CD14-positive monocyte (primary cell): ENCODE data around the gene DRP2. TPM values are rescaled to one million over a fixed set of nuclear protein-coding genes. Genes with fewer than 3 reads are reported as not detected.

Experiments
- DNase-seq, 3 donors: peaks; one replicate each; pipeline ENCODE4 v3.0.0-alpha.2; 2011 to 2022
- H2AFZ ChIP-seq: 2 replicates; pipeline ENCODE4 v1.6.0; 2012; ENCODE audit warnings: mild to moderate bottlenecking, low read depth, low read length, inconsistent platforms; ENCODE audit not compliant: insufficient read depth, poor library complexity, severe bottlenecking
- H3K27ac ChIP-seq, 2 donors: 1 replicate in 1 of 2; 2 replicates in 1 of 2; pipeline ENCODE4 v1.5.1; 2012 to 2013; ENCODE audit warnings: low read length in 2 of 2, control low read depth in 1 of 2, inconsistent platforms in 1 of 2, low read depth in 1 of 2, mild to moderate bottlenecking in 1 of 2
- H3K27me3 ChIP-seq, 2 donors: one replicate each; pipeline versions ENCODE4 v1.6.0 to v1.6.1; 2011 to 2013; ENCODE audit warnings: low read length in 2 of 2; ENCODE audit not compliant: control insufficient read depth in 2 of 2, insufficient read depth in 2 of 2
- H3K36me3 ChIP-seq, 2 donors: replicated peaks in 1 of 2; 1 replicate in 1 of 2; 2 replicates in 1 of 2; pipeline versions ENCODE4 v1.5.1 to v1.6.1; 2012 to 2013; ENCODE audit warnings: low read length in 2 of 2, control low read depth in 1 of 2, inconsistent platforms in 1 of 2, mild to moderate bottlenecking in 1 of 2; ENCODE audit not compliant: insufficient read depth in 2 of 2, control insufficient read depth in 1 of 2
- H3K4me1 ChIP-seq, 2 donors: 1 replicate in 1 of 2; 2 replicates in 1 of 2; pipeline versions ENCODE4 v1.5.1 to v1.6.1; 2012 to 2013; ENCODE audit warnings: low read length in 2 of 2, control low read depth in 1 of 2, inconsistent platforms in 1 of 2, mild to moderate bottlenecking in 1 of 2, moderate library complexity in 1 of 2; ENCODE audit not compliant: insufficient read depth in 2 of 2, control insufficient read depth in 1 of 2
- H3K4me2 ChIP-seq: replicated peaks from 2 replicates; pipeline ENCODE3; 2012; ENCODE audit warnings: low read length, moderate library complexity, mild to moderate bottlenecking; ENCODE audit not compliant: poor library complexity, severe bottlenecking; ENCODE audit errors: extremely low read depth
- H3K4me3 ChIP-seq, 3 experiments: fragments of 200-600 bp in 1 of 3; sonication (generic) in 1 of 3; replicated peaks in 1 of 3; 1 replicate in 2 of 3; 2 replicates in 1 of 3; pipeline ENCODE4 v1.5.1; 2011 to 2013; ENCODE audit warnings: low read length in 3 of 3, mild to moderate bottlenecking in 3 of 3, control low read depth in 2 of 3, low read depth in 2 of 3, inconsistent platforms in 1 of 3, moderate library complexity in 1 of 3
- H3K79me2 ChIP-seq: 2 replicates; pipeline ENCODE4 v1.6.0; 2012; ENCODE audit warnings: mild to moderate bottlenecking, control low read depth, inconsistent platforms, low read length, moderate library complexity; ENCODE audit not compliant: insufficient read depth
- H3K9ac ChIP-seq: 2 replicates; pipeline ENCODE4 v1.6.0; 2017; ENCODE audit warnings: low read length, mild to moderate bottlenecking; ENCODE audit not compliant: insufficient read depth, poor library complexity, severe bottlenecking
- H3K9me3 ChIP-seq, 2 donors: replicated peaks in 1 of 2; 1 replicate in 1 of 2; 2 replicates in 1 of 2; pipeline versions ENCODE4 v1.5.1 to v1.6.1; 2012 to 2013; ENCODE audit warnings: low read length in 2 of 2, control low read depth in 1 of 2; ENCODE audit not compliant: control insufficient read depth in 1 of 2, insufficient read depth in 1 of 2
- H4K20me1 ChIP-seq: 2 replicates; pipeline ENCODE4 v1.6.0; 2012; ENCODE audit warnings: mild to moderate bottlenecking, low read length, control low read depth, moderate library complexity; ENCODE audit not compliant: insufficient read depth
- H3K27ac Mint-ChIP-seq, 7 donors: one replicate each; pipeline ENCODE4 v1.8.0; 2020; ENCODE audit warnings: mild to moderate bottlenecking in 7 of 7, mixed read lengths in 7 of 7, moderate library complexity in 6 of 7, inconsistent platforms in 2 of 7
- H3K27me3 Mint-ChIP-seq, 3 donors: one replicate each; pipeline ENCODE4 v1.8.0; 2021 to 2022; ENCODE audit warnings: low read depth in 3 of 3, mild to moderate bottlenecking in 3 of 3, mixed read lengths in 3 of 3, moderate library complexity in 3 of 3, inconsistent platforms in 1 of 3
- H3K36me3 Mint-ChIP-seq, 2 donors: one replicate each; pipeline ENCODE4 v1.8.0; 2020; ENCODE audit warnings: mixed read lengths in 2 of 2, inconsistent platforms in 1 of 2, mild to moderate bottlenecking in 1 of 2
- H3K4me1 Mint-ChIP-seq: one replicate; pipeline ENCODE4 v1.8.0; 2020; ENCODE audit warnings: mild to moderate bottlenecking, mixed read lengths
- H3K4me3 Mint-ChIP-seq, 2 donors: one replicate each; pipeline ENCODE4 v1.8.0; 2020; ENCODE audit warnings: mild to moderate bottlenecking in 2 of 2, mixed read lengths in 2 of 2, moderate library complexity in 1 of 2
- H3K9me3 Mint-ChIP-seq, 7 donors: one replicate each; pipeline ENCODE4 v1.8.0; 2020 to 2022; ENCODE audit warnings: mixed read lengths in 7 of 7, mild to moderate bottlenecking in 6 of 7, moderate library complexity in 6 of 7, inconsistent platforms in 2 of 7
- WGBS: methylation state at CpG from one replicate; pipeline ENCODE4 v1.1.5; 2013; ENCODE audit warnings: missing lambda C conversion rate; ENCODE audit not compliant: insufficient coverage; 5-methylcytosine and 5-hydroxymethylcytosine counted together
- intact Hi-C, 2 donors: fragments of 100-400 bp; cut with micrococcal nuclease; formaldehyde crosslinking; loops; one replicate each; pipeline versions ENCODE4 v1.15.0 to v1.15.1; 2023
- polyA plus RNA-seq, 3 donors: library from polyadenylated mRNA; depleted of rRNA in 1 of 3; unstranded in 2 of 3; stranded (reverse) in 1 of 3; fragments of 300-500 nt in 2 of 3; fragments of >200 nt in 1 of 3; fragmentation: Illumina TruSeq in 2 of 3; gene quantifications; 1 replicate in 2 of 3; 2 replicates in 1 of 3; pipeline ENCODE4 v1.2.3, GENCODE V29; 2012 to 2021
- TF ChIP-seq, protein P1 (sequence below): fragments of 200-600 bp; IDR thresholded peaks from one replicate; pipeline ENCODE4 v1.8.0; 2022; ENCODE audit warnings: antibody characterized with exemption, mild to moderate bottlenecking

Gene DRP2
- polyA plus RNA-seq, 3 donors: not detected

DNA sequence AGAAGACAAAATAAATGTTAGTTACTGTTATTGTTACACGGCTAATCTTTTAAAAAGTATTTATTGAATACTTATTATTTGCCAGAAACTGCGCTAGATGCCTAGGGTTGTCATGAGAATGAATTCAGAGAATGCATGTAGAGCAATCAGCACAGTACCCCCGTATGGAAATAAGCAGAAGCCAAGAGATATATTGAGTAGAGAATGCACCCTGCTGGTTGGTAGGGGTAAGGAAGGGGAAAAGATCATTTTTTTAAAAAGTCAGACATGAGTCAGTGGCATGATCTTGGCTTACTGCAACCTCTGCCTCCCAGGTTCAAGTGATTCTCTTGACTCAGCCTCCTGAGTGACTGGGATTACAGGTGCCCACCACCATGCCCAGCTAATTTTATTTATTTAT, 13.1 kb upstream of the DRP2 start:
- Histone ChIP-seq H3K79me2 (no peaks in the 10 kb centered on the region), H3K4me2 (no peak overlapping the region), H2AFZ (no peak overlapping the region), H3K9me3 (no peaks in the 10 kb centered on the region), H4K20me1 (no peaks in the 10 kb centered on the region), H3K27ac (no peak overlapping the region), H3K36me3 (no peaks in the 10 kb centered on the region), H3K9ac (no peak overlapping the region), H3K4me3 (no peak overlapping the region), H3K4me1 (no peaks in the 10 kb centered on the region), H3K27me3 (peaks cover 0 to 3% of the 10 kb centered on the region in 2 donors)
- H3K27me3 Mint-ChIP-seq: peaks cover 0 to 5% (median 1%) of the 10 kb centered on the region in 3 donors
- no peak overlapping the region for H3K27ac Mint-ChIP-seq
- TF ChIP-seq, protein P1, sequence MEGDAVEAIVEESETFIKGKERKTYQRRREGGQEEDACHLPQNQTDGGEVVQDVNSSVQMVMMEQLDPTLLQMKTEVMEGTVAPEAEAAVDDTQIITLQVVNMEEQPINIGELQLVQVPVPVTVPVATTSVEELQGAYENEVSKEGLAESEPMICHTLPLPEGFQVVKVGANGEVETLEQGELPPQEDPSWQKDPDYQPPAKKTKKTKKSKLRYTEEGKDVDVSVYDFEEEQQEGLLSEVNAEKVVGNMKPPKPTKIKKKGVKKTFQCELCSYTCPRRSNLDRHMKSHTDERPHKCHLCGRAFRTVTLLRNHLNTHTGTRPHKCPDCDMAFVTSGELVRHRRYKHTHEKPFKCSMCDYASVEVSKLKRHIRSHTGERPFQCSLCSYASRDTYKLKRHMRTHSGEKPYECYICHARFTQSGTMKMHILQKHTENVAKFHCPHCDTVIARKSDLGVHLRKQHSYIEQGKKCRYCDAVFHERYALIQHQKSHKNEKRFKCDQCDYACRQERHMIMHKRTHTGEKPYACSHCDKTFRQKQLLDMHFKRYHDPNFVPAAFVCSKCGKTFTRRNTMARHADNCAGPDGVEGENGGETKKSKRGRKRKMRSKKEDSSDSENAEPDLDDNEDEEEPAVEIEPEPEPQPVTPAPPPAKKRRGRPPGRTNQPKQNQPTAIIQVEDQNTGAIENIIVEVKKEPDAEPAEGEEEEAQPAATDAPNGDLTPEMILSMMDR: peak; percentile 12
- DNase-seq: no peak
- peaks cover 0 to 2% (median 0%) of the 10 kb centered on the region in 7 donors for H3K9me3 Mint-ChIP-seq
- intact Hi-C loops: no loop called here
- H3K4me3 Mint-ChIP-seq: no peak overlapping the region
- WGBS: 0% methylated on average over 1 of the region's 3 CpGs
- no peaks in the 10 kb centered on the region for H3K4me1 Mint-ChIP-seq
- H3K36me3 Mint-ChIP-seq: no peaks in the 10 kb centered on the region

DNA sequence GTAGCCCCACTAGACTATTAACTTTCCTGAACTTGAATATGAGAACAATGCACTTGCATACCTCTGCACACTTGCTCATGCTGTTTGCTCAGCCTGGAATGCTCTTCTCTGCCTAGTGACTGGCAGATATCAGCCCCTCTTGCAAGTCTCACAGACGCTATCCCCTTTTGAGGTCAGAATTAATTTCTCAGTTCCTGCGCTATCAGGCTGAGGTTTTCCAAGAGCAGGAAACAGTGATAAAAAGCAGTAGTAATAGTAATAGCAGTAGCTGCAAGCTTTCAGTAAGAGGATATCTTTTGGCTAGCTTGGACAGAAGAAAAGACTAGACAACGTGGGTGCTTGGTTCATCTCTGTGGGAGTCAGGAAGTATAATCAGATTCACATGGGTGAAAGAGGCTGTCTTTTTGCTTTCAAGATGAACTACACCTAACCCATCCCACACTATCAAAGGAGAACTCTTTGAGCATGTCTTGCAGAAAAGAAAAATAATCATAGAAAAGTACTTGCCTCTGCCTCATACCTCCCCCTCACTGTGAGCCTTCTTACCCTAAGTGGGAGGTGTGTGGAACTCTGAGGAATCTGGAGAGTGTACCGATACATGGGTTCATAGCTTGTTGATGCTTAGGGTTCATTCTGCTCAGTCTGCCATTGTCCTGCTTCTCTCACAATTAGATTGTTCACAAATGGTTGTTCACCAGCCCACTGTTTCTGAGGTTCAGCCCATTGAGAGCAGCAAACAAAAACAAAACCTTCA, 11.3 kb upstream of the DRP2 start:
- H3K27ac ChIP-seq: no peak overlapping the region
- H3K9ac ChIP-seq: no peak overlapping the region
- Mint-ChIP-seq H3K4me1 (no peaks in the 10 kb centered on the region), H3K27ac (no peak overlapping the region), H3K9me3 (no peaks in the 10 kb centered on the region), H3K36me3 (no peaks in the 10 kb centered on the region), H3K4me3 (no peak overlapping the region), H3K27me3 (peaks cover 0 to 5% (median 1%) of the 10 kb centered on the region in 3 donors)
- no peak for DNase-seq
- no peaks in the 10 kb centered on the region for H3K4me1 ChIP-seq
- WGBS: no CpG with 5 or more reads among the region's 4 CpGs
- H3K36me3 ChIP-seq: no peaks in the 10 kb centered on the region
- no peaks in the 10 kb centered on the region for H3K9me3 ChIP-seq
- TF ChIP-seq, protein P1: no peak
- no peaks in the 10 kb centered on the region for H4K20me1 ChIP-seq
- H3K4me3 ChIP-seq: no peak overlapping the region
- H3K4me2 ChIP-seq: no peak overlapping the region
- H3K27me3 ChIP-seq: peaks cover 0 to 3% of the 10 kb centered on the region in 2 donors
- H2AFZ ChIP-seq: no peak overlapping the region
- intact Hi-C loops: no loop called here
- H3K79me2 ChIP-seq: no peaks in the 10 kb centered on the region
